ENCODE data around the gene PRDX5.

GRCh38 chr11:64351136-64351631 is 33.3 kb downstream of the PRDX5 start:
- no peak for TF ChIP-seq CTCF (IDR thresholded peaks at IDR 0.05; ENCODE audit: insufficient read depth, low read length, poor library complexity, severe bottlenecking)
- no peak for TF ChIP-seq EZH2phosphoT487 (conservative IDR thresholded peaks at IDR 0.05; ENCODE audit: low read length)

All from SU-DHL-6 (cell line).